Amniotic stem cell (primary cell): ENCODE data around the gene ZNF536.
"Not testable (repeated sequence)": the region's sequence is repeated elsewhere in the genome, so short reads cannot be mapped to it uniquely, and the experiment has no call there.

ENCODE experiments used
- DNase-seq: peaks from one replicate; lab custom pipeline; 2025; lab: John Stamatoyannopoulos, UW

The ZNF536 gene

DNA sequence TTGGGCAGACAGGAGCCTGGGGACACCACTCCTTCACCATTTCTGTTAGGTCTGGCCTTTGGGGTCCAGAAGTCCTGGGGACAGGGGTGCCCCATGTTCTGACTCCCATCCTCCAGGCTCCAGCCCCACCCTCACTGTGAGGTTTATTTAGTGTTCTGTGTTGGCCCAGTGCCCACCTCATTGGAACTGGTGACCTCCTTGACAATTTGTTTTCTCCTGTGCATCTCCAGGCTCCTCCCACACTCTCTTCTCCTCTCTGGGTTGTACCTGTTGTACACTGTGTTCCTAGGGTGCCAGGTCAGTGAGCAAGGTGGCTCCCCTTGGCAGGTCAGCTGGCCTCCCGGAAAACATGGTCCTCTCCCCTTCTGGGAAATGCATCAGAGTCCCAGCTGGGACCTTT, 110.8 kb downstream of the ZNF536 start:
- no peak for DNase-seq

DNA sequence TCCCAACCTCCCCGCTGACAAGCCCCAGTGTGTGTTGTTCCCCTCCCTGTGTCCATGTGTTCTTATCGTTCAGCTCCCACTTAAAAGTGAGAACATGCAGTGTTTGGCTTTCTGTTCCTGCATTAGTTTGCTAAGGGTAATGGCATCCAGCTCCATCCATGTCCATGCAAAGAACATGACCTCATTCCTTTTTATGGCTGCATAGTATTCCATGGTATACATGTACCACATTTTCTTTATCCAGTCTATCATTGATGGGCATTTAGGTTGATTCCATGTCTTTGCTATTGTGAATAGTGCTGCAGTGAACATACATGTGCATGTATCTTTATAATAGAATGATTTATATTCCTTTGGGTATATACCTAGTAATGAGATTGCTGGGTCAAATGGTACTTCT, 114.1 kb downstream of the ZNF536 start:
- DNase-seq: not testable (repeated sequence)

DNA sequence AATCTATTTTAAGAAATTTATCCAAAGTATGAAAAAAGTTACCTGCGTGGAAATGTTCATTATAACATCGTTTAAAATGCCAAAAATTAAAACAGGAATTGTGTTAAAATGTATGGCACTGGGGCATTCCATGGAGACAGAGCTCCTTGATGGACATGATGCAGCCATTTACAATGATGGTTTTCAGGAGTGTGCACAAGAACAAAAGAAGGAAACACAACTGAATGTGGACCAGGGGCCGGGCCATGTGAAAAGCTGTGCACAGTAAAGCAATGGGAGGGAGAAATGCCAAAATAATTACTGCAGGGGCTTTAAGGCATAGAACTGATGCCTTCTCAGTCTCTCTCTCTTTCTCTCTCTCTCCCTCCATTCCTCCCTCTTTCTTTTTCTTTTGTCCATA, 115.0 kb downstream of the ZNF536 start:
- no peak for DNase-seq

DNA sequence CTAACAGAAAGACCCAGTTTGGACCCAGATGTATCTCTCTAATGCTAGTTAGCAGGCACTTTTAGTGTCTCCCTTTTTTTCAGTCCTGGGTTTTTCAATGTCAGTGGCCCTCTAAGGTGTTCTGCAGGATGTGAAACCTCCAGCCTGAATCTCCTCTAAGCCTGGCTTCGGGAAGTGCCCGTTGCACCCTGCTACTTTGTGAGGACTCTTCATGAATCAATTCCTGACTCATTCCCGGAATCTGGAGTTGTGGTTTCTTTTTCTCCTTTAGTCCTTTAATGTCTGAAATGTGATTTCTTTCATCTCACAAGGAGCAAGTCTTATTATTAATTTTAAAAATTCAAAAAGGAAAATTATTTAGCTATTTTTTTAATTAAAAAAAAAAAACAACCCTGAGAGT, 116.0 kb downstream of the ZNF536 start:
- no peak for DNase-seq

DNA sequence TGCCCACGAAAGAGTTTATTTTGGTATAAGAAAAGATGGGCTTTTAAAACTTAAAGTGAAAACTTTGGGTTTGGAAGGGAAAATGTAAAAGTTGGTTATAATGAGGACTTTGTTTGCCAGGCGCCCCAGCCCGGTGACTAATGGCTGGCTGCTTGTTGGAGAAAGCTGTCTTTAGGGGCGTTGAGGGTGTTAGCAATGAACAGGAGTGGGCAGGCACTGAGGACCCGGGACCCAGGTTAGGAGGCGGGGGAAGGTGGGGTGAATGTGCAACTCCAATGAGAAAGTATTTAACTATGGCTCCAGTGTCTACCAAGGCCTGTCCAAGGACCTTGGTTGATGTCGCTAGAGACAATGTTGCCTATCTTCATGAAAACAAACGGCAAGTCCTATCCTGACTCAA, 118.6 kb downstream of the ZNF536 start:
- DNase-seq: no peak

DNA sequence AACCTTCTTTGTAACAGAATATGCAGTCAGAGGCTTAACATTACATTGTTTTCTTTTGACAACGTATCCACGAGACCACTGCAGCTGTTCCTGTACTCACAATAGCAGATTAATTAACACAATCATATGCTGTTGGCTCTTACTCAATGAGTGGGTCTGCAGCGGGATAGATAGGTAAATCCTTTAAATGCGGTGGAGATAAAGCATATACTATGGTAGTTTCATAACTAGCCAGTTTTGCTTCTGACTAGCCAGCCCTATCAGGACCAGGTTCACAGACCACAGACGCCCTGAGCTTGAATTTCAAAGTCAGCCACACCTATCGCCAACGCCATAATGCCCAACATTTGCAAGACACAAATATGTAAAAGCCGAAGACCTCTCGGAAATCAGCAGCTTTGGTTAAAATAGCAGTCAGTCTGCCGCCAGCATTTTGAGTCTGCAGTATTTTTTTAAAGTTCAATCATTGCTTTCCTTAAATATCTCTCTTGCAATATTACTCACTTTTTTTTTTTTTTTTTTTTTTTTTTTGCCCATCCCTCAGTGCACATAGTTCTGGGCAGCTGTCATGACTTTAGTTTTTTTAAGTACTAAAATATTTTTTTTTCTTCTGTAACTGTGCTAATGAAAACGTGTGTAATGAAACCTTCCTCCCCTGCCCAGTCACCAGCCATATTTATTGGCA, 120.5 kb downstream of the ZNF536 start:
- DNase-seq: no peak

DNA sequence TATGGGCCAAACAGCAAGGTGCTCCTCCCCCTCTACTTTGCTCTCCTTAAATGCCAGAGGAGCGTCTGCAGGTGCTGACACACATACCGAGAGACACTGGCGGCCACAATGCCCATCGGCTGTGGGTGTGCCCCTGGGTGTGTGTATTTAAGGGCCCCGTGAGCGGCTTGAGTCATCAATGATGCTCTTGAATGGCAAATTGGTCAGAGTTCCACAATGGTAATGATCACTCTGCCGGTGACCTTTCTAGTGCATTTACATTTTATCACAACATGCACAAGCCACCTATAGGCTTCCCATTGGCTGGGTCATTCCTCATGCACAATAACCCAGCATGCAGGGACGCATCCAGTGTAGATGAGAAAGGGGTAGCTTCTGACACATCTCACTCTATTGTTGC, 124.8 kb downstream of the ZNF536 start:
- no peak for DNase-seq

DNA sequence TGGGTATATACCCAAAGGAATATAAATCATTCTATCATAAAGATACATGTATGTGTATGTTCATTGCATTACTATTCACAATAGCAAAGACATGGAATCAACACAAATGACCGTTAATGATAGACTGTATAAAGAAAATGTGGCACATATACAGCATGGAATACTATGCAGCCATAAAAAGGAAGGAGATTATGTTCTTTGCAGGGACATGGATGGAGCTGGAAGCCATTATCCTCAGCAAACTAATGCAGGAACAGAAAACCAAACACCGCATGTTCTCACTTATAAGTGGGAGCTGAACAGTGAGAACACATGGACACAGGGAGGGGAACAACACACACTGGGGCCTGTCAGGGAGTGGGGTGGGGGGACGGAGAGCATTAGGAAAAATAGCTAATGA, 125.9 kb downstream of the ZNF536 start:
- DNase-seq: not testable (repeated sequence)

DNA sequence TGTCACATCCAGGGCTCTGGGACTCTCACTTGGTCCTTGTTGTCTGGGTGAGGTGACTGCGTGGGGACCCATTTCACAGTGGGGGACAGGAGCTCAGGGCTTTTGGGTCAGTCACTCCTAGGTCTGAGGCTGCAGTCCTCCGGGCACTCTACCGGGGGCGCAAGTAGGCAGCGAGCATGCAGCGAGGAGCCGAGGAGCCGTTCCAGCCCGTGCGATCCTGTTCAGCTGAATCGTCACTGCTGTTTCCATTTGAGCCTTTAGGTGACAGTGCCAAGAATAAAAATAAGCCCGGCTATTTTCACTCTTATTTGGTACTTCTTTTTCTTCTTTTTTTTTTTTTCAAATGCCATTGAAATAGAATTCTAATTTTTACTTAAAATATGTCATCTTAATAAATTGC, 126.5 kb downstream of the ZNF536 start:
- no peak for DNase-seq

DNA sequence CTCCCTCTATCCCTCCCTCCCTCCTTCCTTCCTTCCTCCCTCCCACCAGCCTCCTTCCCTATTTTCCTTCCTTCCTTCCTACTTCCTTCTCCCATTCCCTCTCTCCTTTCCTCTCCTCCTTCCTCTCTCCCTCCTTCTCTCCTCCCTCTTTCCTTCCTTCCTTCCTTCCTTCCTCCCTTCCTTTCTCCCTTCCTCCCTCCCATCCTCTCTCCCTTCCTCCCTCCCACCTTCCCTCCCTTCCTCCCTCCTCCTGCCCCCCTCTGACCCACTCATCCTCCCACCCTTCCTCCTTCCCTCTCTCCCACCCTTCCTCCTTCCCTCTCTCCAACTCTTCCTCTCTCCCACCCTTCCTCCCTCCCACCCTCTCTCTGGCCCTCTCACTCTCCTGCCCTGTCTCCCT, 132.1 kb downstream of the ZNF536 start:
- no peak for DNase-seq

DNA sequence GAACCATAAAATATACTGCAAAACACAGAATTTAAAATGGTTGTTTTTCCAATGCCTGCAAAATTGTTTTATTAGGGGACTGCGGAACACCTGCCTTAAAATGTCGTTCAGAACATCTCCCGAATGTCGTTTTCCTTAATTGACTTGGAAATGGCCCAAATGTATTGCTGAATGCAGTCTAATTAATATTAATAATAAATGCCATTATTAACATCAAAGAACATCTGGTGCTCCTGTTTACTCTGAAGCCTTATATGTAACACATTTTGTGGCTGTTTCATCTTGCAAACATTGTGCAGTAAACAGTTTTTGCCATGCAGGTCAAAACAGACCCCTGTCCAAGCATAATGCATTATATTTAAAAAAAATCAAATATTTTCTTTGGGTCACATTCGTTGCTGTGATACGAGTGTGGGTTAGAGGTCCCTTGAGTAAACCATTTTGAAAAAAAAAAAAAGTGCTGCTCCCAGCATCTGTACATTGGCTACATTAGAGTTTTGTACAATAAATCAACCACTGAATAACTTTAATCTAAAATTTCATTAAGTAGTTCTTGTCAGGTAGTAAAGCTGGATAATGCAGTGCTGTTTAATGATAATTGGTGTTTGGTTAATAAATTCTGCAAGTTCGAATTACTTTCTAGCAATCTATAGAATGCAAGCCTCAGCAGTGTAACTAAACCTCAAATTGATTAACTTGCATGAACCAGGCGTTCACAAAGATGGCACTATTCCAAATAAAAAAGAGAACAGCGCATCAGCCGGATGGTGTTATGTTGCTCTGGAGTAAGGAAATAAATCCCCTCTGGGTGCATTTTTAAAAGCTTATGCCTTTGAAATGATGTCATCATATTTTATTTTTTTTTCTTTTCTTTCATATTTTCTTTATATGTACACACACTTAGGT, 140.2 kb downstream of the ZNF536 start:
- DNase-seq: no peak

DNA sequence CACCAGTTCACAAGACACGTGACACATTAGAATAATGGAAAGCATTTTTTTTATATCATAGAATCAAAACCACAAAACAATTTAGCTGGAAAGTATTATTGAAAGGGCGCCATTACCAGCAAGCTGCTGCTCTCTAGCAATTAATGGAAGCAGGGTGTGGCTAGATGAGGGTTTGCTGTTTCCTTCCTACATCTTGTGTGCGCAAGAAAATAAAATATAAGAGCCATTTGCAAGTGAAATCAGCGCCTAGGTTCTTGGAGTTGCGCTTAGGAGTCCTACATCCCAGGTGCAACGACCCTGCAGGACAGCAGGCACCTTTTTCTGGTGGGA, 140.9 kb downstream of the ZNF536 start:
- DNase-seq: no peak

DNA sequence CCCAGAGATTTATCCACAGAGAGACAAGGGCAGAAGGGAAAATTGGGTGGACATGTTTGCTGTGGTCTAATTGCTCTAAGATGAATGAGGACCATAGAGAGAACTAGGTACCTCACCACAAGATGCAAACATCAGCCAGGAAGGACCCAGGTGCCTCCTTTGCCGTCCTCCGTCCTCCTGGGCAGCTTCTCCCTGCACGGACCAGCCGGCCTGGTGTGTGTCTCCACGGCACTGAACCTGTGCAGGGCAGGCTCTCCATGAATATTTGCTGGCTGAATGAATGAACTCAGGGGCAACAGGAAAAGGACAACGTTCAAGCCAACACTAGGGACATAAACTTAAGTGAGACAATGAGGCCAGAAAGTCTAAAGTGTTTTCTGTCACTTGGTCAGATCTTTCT, 143.9 kb downstream of the ZNF536 start:
- no peak for DNase-seq

DNA sequence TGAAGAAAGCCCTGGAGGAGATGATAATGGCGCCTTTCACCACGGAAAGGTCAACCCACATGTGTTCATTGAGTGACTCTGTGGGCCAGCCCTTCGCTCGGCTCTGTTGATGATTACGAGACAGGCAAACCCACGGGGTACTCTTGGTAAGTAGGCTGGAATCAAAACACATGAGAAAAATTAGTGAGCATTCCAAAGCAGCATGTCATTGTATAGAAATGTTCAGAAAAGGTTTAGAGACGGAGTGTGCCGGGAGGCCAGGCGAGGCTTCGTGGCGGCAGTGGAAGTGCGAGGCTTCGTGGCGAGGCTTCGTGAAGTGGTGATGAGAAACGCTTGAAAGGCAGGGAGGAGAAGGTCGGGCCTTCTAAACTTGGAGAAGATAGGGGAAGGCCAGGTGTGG, 144.3 kb downstream of the ZNF536 start:
- DNase-seq: no peak

DNA sequence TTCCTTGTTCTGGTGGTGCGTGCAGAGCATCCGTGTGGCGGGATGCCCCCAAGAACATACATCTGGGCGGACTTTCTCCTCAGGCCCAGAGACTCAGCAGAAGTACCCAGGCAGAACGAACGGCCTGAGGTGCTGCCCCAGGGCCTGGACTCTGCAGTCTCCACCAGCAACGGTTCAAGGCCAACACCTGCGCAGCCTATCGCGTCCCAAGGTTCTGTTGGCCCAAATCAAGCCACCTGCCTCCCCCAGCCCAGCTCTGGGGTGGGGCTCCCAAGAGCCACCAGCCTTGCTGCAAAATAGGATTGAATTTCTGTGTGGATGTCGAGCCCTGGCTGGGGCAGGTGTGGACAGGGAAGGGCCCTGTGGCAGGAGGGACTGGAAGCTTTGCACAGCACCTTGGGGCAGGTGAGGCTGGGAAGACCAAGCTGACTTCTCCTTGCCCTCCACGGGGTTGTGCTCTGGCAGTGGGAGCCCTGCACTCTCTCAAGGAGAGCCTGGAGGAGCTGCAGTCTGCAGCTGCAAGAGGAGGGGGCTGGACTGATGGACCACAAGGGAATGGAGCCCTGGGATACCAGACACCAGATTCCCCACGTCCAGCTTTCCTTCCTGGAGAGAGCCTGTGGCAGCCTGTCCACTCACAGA, 146.9 kb downstream of the ZNF536 start:
- no peak for DNase-seq

DNA sequence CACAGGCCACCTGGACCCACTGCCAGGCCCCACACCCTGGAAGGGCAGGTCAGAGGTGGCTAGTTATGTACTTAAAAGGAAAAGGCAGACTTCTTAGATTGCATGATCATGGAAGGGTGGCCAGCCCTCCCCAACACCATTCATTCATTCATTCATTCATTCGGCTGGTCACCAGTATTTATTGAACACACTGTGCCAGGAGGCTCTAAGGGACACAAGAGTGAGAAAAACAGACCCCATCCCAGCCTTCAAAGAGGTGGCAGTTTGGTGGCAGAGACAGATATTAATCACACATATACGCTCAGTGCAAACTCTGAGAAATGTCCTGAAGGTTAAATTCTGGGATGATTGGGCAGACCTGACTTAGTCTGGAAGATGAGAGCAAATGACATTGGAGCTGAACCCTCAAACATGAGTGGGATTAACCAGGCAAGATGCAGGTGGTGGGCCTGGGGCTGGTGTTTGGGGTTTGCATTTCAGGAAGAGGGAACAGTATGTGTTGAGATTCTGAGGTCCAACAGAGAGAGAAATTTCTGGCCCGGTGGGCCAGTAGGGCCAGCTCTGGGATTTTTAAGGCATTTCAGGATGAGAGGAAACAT, 147.5 kb downstream of the ZNF536 start:
- no peak for DNase-seq

DNA sequence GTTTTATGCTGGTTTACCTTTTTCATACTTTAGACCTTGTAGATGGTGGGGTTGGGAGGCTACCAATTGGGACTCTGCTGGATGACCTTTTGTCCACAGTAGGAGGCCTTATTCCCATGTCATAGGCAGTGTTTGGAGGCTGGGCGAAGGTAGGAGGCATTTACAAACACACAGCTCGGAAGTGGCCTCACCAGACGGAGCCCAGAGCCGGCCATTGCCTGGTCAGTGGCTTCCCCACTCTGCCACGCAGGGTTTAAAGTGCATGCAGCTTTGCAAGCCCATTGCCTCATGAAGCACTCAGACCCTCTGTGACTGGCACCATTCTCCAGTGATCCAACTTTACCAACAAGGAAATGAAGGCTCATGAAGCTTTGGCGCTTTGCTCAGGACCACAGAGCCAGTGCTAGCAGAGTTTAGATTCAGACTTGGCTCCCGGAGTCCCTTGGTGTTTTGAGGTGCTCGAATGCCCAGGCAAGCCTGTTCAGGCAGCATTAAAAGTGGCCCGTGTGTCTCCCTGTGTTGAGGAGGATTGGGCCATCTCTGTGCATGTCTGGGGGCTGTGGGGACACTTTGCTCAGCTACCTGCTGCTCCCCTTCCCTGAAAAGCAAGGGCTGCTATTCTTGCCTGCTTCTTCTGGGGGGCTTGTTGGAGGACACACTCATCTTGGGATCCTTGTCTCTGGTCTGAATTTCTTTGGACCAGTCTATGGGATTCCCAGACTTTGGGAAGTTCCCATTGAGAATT, 148.7 kb downstream of the ZNF536 start:
- DNase-seq: no peak

DNA sequence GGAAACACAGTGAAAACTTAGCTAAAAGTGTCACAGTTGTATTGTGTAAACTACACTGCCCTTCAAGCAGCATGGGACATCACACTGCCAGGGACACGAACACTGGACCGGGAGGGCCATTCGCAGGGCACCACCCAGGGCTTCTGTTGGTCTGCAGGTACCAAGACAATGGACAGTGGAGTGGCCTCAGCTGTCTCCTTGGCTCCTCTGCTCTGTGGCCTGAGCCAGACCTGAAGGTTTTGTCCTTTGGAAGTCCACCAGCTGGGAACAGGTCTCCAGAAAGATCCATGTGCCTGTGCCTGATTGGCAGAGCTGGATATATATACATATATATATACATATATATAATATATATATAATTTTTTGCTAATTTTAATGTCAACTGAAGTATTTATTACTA, 149.8 kb downstream of the ZNF536 start:
- DNase-seq: no peak

DNA sequence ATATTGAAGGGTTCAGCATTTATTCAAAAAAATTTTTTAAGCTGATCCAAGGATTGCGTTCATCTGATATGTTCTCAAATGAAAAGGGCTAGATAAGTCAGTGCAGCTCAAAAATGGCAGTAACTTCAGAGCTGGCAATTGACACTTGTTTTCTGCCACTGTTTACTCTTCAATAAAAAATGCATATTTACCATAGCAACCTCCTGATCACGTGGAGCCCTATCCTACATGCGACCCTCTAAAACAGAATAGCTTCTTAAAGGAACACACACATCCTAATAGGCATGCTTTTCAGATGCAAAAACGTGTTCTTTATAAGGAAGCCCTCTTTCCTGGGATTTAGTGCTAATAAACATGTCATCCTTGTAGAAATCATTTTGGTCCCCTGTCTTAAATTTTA, 150.2 kb downstream of the ZNF536 start:
- DNase-seq: no peak

DNA sequence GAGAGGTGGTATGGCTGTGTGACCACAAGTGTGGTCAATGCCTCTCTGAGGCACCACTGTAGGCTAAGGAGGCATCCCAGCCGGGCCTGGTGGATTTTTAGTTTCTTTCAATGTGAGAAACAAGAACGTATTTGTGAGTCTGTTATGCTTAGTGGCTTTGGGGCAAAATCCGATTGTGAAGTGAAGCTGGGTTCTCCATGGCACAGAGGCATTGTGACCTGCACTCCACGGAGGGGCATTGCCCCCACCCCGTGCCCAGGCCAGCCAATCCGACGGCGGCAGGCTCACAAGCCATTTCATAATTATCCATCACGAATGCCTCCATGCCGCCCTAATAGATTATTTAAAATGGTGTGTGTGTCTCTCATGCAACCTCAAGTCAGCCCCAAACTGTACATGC, 151.6 kb downstream of the ZNF536 start:
- DNase-seq: no peak

DNA sequence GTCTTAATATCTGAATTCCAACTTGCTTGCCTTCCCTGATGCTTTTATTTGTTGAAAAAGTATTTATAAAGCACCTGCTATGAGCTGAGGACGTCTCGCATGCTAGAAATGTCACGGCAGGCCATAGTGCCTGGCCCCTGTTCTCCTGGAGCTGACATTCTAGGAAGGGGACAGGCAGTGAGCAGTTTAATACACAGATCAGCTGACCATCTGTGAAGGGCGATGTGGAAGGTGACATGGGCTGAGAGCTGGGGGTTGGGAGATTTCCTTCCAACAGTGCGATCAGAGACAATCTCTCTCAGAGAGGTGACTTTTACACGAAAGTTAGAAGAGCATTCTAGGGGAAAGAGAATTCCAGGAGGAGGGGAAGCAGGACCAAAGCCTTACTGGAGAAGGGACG, 153.2 kb downstream of the ZNF536 start:
- DNase-seq: no peak

DNA sequence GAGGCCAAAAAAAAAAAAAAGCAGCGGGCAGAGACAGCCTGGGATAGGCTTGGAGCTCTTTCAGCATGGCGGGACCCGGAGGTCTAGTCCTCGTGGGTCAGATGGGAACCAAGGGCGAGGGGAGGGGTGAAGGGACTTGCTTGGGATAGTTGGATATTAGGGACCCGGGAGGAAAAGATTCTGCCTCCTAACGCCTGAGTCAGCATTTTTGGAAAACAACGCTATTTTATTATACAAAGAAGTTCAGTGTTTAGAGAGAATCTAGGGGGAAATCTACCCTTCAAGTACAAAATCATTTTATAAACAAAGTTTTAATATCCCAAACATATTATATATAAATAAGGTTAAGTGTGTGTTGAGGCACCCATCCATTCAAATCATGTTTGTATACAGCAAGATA, 156.7 kb downstream of the ZNF536 start:
- DNase-seq: no peak
